Measurements from ENCODE around the gene PHF12. TPM values are rescaled to one million over a fixed set of nuclear protein-coding genes. Genes with fewer than 3 reads are reported as not detected.

Gene PHF12
- total RNA-seq, 2 experiments from 2014 or later, result 45.7 to 52.6 TPM

GRCh38 chr17:28881533-28882056 lies 69.7 kb downstream of the PHF12 start:
- no peak overlapping the region for H3K27ac Mint-ChIP-seq
- no peaks in the 10 kb centered on the region for H3K9me3 Mint-ChIP-seq
- H3K4me3 Mint-ChIP-seq, result no peak overlapping the region
- H3K4me1 Mint-ChIP-seq (ENCODE audit: low read depth), result peaks cover 16% of the 10 kb centered on the region
- peaks cover 23% of the 10 kb centered on the region for H3K36me3 Mint-ChIP-seq (ENCODE audit: low read depth)
- intact Hi-C loops (cut with micrococcal nuclease), result no loop called here
- DNase-seq (no peak), ATAC-seq (no peak)
- ChIA-PET POLR2A (interaction anchor here (0.6 to 4.2 kb wide), 5 partner anchors 10 to 187 kb away, joined by 3 to 22 read pairs (median 3); no protein-coding TSS in a partner anchor), CTCF (interaction anchor here (1.1 to 2.0 kb wide), 8 partner anchors 10 to 235 kb away, joined by 3 to 7 read pairs (median 3); no protein-coding TSS in a partner anchor)
- TF ChIP-seq CTCF (IDR thresholded peaks at IDR 0.05), result no peak
- H3K27me3 Mint-ChIP-seq, result no peaks in the 10 kb centered on the region

- peaks cover 26% of the 10 kb centered on the region for H3K4me1 Mint-ChIP-seq (ENCODE audit: low read depth)
These were observed 70.8 kb downstream of the PHF12 start for GRCh38 chr17:28880572-28880945.

DNA sequence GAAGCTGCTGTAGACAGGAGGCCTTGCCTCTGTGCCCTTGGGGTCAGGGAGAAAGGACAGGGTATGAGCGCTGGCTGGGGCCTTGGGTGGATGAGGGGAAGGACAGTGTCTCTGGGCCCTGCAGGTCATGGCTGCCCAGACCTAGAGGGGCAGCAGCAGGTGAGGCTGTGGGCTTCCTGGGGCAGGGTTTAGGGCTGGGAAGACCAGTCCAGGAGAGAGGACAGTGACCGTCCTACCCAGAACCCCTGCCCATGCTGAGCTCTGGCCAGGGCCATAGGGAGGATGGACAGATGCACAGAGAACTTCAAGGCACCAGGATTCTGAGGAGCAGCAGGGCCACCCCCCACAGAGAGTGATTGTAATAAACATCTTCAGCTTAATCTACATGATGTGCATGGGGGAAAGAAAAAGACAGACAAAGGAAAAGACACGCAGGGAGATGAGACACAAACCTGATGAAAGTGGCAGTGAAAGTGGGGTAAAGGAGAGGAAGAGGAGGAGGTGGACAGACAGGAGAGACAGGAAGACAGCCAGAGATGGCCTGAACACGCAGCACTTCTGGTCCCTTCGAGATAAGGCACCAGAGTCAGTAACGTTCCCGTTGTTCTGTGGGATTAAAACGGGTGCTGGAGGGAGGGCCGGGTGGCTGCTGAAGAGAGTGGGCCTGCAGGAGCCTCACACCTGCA lies 71.3 kb downstream of the PHF12 start:
- ATAC-seq, result no peak
- no peak for TF ChIP-seq CTCF (IDR thresholded peaks at IDR 0.05)
- H3K4me3 Mint-ChIP-seq, result no peak overlapping the region
- H3K27me3 Mint-ChIP-seq, result no peaks in the 10 kb centered on the region
- ChIA-PET POLR2A (interaction anchor here (0.6 to 4.2 kb wide), 4 partner anchors 10 to 160 kb away, joined by 3 to 22 read pairs (median 4); partner anchors contain the start of genes FLOT2 and RPL23A), CTCF (interaction anchor here (1.2 to 2.3 kb wide), 5 partner anchors 22 to 169 kb away, joined by 3 to 21 read pairs (median 7); partner anchors contain the start of gene DHRS13)
- peaks cover 23% of the 10 kb centered on the region for H3K36me3 Mint-ChIP-seq (ENCODE audit: low read depth)
- H3K9me3 Mint-ChIP-seq, result no peaks in the 10 kb centered on the region
- DNase-seq, result no peak
- no peak overlapping the region for H3K27ac Mint-ChIP-seq
- intact Hi-C loops (cut with micrococcal nuclease), result loop anchor here (10.0 kb wide), 1 partner anchor 65 kb away; no protein-coding TSS in a partner anchor
- peaks cover 29% of the 10 kb centered on the region for H3K4me1 Mint-ChIP-seq (ENCODE audit: low read depth)

More at GRCh38 chr17:28880572-28880945, 70.8 kb downstream of the PHF12 start:
- no peaks in the 10 kb centered on the region for H3K27me3 Mint-ChIP-seq
- no peaks in the 10 kb centered on the region for H3K9me3 Mint-ChIP-seq
- intact Hi-C loops (cut with micrococcal nuclease), result no loop called here
- H3K27ac Mint-ChIP-seq, result no peak overlapping the region
- no peak for ATAC-seq
- DNase-seq, result no peak
- TF ChIP-seq CTCF (IDR thresholded peaks at IDR 0.05), result no peak
- peaks cover 23% of the 10 kb centered on the region for H3K36me3 Mint-ChIP-seq (ENCODE audit: low read depth)
- POLR2A ChIA-PET, result interaction anchor here (0.9 to 4.2 kb wide), 2 partner anchors 12 to 17 kb away, joined by 3 to 22 read pairs; partner anchors contain the start of gene FLOT2
- no peak overlapping the region for H3K4me3 Mint-ChIP-seq
- CTCF ChIA-PET, result interaction anchor here (1.4 kb wide), 2 partner anchors 23 to 237 kb away, joined by 4 to 5 read pairs; partner anchors contain the start of gene DHRS13

DNA sequence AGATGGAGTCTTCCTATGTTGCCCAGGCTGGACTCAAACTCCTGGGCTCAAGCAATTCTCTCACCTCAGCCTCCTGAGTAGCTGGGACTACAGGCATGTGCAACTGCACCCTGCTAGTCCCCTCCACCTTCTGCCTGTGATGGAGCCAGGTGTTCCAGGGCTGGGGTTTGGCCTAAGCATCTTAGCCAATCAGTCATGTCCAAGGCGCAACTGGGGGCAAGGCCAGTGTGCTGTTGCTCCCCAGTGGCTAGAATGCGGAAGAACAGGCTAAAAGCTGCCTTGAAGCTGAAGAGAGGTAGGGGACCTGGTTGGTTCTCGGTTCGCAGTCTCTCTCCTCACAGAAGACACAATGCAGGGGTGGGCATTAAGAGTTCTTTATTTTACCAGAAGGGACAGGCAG lies 72.3 kb downstream of the PHF12 start:
- no peak overlapping the region for H3K4me3 Mint-ChIP-seq
- ChIA-PET CTCF (interaction anchor here (1.2 to 2.3 kb wide), 6 partner anchors 14 to 168 kb away, joined by 3 to 21 read pairs (median 5); no protein-coding TSS in a partner anchor), POLR2A (interaction anchor here (0.6 to 1.8 kb wide), 4 partner anchors 9 to 159 kb away, joined by 3 to 6 read pairs (median 4); partner anchors contain the start of genes FLOT2 and RPL23A)
- no peak for TF ChIP-seq CTCF (IDR thresholded peaks at IDR 0.05)
- no peaks in the 10 kb centered on the region for H3K27me3 Mint-ChIP-seq
- intact Hi-C loops (cut with micrococcal nuclease), result loop anchor here (10.0 kb wide), 1 partner anchor 64 kb away; no protein-coding TSS in a partner anchor
- DNase-seq (peak; percentile 55), ATAC-seq (peak; percentile 57)
- no peaks in the 10 kb centered on the region for H3K9me3 Mint-ChIP-seq
- H3K4me1 Mint-ChIP-seq (ENCODE audit: low read depth), result peaks cover 29% of the 10 kb centered on the region
- H3K36me3 Mint-ChIP-seq (ENCODE audit: low read depth), result peaks cover 23% of the 10 kb centered on the region
- peak overlapping the region; percentile 7 for H3K27ac Mint-ChIP-seq
